CD4-positive, alpha-beta T cell treated with Interleukin-4 for 4 hours (primary cell): Measurements from ENCODE around the gene MTA3.
A peak's percentile ranks its signal among the peaks of the same experiment; 100 is the strongest.
"Not testable (repeated sequence)": the region's sequence is repeated elsewhere in the genome, so short reads cannot be mapped to it uniquely, and the experiment has no call there.

Experiments
- DNase-seq: peaks from one replicate; pipeline ENCODE4 v3.0.0-alpha.2; 2020

The MTA3 gene

DNA sequence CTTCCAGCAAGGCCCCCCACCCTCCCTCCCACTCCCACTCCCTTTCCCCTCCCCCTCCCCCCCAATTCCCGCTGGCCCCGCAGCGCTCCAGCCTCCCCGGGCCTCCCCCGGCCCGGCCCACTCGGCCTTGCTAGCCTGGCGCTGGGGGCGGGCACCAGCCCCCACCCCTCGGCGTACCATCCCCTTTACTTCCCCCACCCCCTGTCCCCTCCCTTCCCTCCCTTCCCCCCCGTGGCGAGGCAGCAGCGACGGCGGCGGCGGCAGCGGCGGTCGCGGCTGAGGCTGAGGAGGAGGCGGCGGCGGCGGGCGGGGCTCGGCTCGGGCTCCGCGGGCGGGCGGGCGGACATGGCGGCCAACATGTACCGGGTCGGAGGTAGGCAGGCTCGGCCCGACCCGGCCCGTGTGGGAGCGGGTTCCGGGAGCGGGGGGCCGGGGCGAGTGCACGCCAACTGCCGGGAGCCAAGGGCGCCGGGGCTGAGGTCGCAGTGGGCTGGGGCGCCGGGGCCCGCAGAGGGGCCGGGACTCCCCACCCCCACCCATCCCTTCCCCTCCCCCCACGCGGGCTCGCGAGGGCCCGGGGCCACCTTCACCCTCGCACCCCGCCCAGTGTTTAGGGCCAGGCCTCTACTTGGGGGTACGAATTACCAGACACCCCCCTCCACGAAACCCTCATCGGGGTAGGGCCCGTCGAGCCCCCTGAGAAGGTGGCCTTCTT lies at the start of gene MTA3:
Gene MTA3 (plus strand): TSS at position 232 of the 715 bp plus-strand sequence. CDS start 114 bp downstream, at position 346.
- peak; percentile 39 for DNase-seq

DNA sequence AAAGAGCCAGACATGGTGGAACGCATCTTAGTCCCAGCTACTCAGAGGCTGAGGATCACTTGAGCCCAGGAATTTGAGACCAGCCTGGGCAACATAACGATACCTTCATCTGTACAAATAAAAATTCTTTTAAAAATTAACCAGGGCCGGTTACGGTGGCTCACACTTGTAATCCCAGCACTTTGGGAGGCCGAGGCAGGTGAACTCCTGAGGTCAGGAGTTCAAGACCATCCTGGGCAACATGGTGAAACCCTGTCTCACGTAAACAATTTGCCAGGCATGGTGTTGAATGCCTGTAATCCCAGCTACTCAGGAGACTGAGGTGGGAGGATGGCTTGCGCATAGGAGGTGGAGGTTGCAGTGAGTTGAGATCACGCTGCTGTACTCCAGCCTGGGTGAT lies 48.8 kb upstream of the MTA3 start:
- DNase-seq: no peak

DNA sequence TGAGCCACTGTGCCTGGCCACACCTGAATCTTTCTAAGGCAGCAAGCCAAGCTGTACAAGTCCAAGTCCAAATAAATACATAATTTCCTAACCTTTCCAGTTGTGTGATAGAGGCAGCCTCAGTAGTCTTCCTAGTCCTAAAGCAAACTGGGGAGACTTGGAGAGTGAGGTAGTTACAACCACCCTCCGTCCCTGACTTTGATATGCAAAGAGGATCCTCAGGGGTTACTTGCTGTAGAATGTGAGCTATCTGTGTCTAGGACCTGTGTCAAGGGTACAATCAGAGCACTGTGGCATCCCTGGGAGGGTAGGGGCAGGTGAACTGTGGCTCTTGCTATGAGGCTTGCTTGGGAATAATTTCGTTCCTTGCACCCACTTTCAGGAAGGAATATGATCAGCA lies 46.4 kb upstream of the MTA3 start:
- DNase-seq: no peak

DNA sequence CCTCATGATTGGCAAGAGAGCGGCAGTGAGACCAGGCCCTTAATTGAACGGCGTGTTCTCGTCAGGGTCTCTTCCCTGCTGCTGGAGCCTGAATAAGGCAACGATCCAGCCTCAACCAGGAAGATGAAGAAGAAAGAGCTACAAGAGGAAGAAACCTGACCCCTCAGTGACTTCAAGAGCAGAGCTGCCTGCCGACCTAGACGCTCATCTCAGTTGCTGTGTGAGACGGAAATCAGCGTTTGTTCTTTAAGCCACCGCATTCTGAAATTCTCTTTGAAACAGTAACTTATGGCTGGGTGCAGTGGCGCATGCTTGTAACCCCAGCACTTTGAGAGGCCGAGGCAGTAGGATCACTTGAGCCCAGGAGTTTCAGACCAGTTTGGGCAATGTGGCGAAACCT lies 45.1 kb upstream of the MTA3 start:
- DNase-seq: no peak

DNA sequence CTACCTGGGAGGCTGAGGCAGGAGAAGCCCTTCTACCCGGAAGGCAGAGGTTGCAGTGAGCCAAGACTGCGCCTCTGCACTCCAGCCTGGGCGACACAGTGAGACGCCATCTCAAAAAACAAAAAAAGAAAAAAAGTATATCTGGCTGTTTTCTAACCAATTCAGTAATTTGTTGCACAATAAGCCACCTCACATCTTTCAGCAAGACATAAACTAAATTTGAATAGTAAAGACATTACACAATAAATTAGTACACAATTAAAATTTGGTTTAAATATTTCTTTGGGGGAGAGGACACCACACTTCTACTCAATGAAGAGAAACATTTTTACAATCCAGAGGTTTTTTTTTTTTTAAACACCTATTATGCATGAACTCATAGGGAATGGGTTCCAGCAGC lies 36.0 kb upstream of the MTA3 start:
- no peak for DNase-seq

DNA sequence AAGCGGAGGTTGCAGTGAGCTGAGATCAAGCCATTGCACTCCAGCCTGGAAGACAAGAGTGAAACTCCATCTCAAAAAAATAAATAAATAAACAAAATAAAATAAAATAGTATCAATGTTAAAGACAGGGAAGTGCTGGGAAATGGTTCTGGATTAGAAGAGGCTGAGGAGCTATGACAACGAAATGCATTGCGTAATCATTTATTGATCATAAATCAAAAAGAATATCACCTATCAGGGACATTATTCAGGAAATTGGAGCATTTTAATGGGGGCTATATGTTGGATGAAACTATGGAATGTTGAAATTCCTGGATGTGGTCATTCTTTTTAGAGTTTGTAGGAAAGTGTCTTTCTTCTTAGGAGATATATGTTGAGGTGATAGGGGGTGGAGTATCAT lies 30.9 kb upstream of the MTA3 start:
- no peak for DNase-seq

DNA sequence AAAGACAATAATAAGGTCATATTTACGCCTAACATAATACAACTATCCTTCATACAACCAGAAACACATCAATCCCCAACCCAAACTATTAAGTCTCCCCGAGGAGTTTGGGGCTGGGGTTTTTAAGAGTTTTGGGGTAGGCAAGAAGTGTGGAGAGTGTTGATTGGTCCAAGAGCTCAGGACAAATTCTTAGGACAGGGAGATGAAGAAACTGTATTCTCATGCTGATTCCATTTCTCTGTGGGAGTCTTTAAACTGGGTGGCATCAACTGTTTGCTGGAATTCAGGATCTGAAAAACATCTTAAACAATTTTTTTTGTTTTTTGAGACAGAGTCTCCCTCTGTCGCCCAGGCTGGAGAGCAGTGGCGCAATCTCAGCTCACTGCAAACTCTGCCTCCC lies 25.6 kb upstream of the MTA3 start:
- DNase-seq: no peak

DNA sequence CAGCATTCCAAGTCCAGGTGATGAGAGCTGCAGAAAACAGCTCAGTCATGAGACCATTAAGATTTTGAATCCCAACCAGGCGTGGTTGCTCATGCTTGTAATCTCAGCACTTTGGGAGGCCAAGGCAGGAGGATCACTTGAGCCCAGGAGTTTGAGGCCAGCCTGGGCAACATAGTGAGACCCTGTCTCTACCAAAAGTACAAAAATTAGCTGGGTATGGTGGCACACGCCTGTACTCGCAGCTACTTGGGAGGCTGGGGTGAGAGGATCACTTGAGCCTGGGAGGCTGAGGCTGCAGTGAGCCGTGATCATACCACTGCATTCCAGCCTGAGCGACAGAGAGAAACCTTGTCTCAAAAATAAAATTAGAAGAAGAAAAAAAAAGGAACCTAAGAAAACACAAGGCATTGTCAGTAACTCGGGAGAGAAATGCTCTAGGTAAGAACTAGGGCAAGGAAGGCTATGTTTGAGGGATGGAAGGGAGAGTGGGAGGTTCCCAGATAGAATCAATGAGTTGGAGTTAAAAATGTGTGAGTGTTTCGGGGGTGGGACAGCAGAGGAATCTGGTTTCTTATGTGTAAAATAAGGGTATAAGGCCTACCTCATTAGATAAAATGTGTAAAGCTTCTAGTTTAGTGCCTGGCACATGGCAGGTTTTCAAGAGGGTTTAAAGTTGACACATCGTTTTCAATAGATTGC lies 23.3 kb upstream of the MTA3 start:
- no peak for DNase-seq

DNA sequence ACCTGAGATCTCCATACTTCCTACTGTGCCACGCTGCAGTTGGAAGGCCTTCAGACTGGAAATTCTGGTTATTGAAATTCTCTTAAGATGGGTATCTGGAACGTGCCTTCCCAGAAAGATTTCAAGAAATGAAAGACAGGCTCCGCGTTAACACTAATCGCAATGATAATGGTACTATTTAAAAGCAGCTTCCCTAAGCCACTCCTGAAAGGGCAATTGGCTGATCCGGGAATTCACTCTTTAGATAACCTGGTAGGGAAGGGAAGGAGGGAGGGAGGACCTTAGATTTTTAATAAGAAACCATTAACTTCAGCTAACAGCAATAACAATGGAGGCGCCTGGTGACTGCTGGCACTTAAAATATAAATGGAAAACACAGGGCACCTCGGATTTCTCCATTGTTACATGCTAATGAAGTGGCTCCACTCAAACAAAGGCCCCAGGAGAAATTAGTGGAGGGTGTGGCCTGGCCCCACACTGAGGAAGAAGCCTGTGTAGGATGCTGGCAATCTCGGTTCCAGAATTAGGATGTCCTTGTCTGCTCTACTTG lies 22.5 kb upstream of the MTA3 start:
- no peak for DNase-seq

DNA sequence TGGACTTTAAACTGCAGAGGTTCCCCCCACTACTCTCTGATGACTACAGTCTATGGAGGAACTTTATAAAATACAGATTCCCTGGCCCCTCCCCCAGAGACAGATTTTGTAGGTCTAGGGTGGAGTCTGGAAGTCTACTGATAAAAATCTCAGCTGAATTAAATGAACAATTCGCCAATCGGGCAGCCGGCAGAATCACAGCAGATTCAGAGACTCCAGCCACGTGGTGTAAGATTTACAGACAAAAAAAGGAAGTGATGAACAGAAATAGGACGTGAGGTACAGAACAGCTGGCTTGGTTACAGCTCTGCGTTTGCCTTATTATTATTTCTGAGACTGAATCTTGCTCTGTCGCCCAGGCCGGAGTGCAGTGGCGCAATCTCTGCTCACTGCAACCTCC lies 21.4 kb upstream of the MTA3 start:
- no peak for DNase-seq

DNA sequence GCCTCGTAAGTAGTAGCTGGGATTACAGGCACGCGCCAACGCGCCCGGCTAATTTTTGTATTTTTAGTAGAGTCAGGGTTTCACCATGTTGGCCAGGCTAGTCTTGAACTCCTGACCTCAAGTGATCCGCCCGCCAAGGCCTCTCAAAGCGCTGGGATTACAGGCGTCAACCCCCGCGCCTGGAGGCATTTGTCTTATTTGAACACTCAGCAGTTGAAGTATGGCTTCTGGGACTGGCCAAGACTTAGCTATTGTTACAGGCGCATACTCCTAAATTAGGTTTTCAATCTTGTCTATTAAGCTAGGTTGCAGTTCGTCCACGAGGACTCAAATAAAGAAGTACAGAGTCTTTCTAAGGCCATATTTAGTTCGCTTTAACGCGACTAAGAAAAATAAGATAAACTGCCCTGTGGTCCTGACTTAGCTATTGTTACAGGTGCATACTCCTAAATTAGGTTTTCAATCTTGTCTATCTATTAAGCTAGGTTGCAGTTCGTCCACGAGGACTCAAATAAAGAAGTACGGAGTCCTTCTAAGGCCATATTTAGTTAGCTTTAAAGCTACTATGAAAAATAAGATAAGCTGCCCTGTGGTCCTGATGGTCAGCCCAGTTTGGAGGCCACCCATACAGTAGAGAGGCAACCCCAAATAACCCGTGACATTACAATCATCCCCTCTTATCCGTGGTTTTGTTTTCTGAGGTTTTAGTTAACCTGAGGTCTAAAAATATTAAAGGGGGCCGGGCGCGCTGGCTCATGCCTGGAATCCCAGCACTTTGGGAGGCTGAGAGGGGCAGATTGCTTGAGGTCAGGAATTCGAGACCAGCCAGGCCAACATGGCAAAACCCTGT lies 20.8 kb upstream of the MTA3 start:
- no peak for DNase-seq

DNA sequence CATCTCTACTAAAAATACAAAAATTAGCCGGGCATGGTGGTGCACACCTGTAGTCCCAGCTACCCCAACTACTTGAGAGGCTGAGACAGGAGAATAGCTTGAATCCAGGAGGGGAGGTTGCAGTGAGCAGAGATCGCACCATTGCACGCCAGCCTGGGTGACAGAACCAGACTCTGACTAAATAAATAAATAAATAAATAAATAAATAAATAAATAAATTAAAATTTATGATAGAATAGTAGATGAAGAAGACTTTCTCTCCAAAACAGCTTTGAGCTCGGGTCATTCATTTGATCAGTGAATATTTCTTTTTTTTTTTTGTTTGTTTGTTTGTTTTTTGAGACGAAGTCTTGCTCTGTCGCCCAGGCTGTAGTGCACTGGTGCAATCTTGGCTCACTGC lies 17.6 kb upstream of the MTA3 start:
- no peak for DNase-seq

DNA sequence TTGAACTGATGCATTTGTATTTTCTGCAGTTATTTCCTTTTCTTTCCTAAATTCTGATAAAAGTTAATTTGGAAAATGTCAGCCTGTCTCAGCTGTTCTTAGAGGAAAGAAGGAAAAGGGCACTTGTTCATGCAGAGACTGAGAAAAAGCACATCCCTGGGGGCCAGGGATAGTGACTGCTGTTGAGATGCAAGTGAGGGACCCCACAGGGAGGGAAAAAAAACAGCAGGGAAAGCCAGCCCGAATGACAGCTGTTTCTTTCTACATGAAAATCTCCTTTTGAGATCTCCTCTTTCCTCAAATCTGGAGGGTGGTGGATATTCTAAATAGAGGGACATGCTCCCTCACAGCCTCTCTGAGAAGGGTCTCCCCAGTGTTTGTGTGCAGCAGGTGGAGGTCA lies 14.0 kb upstream of the MTA3 start:
- DNase-seq: no peak

DNA sequence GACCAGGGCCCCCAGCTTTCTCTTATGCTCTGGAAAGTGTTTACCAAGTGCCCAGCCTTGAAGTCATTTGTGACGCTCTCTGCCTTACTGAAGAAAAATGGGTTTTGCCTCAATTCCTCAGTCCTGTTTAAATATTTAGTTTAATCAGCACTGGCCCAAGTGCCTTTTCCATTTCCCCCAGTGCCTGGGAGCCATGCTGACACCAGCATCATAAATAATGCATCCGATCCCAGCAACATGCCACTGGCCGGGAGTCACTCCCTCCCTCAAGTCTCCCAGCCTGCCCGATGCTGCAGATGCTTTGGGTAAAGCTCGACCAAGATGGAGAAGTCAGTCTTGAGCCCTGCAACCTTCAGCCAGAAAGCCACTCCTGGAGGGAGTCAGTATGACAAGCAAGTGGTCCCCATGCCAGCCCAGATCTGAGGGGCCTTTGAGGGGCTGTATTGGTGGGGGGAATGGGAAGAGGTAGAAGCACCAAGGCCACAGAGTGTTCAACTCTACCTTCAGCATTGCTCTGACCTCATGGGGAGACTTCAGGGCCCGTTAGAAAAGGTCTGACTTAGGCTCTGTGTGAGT lies 12.0 kb upstream of the MTA3 start:
- DNase-seq: no peak

DNA sequence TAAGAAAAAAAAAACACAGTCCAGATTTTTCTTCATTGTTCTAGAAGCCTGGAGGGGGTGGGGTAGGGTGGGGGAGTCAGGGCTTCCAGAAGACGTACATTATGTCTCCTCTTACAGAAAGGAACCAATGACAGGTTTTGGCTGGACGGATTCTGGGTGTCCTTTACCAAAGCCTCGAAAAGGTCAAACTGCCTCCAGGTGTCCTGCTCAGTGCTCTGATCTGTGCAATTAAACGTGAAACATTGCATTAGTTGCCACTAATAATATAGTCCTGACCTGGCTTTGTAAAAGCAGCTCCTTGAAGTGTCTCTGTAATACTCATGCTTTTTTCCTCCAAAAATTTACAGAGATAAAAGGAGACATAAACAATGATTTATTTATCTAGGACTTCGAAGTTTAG lies 11.1 kb upstream of the MTA3 start:
- DNase-seq: no peak

DNA sequence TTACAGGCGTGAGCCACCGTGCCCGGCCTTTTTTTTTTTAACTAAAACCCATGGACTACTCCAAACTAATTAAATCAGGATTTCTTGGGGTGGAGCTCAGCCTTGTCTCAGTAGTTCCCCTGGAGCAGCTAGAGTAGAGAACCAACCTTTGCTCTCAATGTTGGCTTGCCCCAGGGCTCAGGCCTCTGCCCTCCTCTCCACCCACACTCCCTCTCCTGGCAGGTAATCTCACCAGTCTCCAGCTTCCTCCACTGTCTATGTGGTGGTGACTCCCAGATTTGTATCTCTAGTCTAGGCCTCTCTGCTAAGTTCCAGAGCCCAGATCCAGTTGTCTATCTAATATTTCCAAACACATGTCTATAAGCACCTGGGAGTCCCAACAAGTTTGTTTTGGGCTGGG lies 9.6 kb upstream of the MTA3 start:
- DNase-seq: no peak

DNA sequence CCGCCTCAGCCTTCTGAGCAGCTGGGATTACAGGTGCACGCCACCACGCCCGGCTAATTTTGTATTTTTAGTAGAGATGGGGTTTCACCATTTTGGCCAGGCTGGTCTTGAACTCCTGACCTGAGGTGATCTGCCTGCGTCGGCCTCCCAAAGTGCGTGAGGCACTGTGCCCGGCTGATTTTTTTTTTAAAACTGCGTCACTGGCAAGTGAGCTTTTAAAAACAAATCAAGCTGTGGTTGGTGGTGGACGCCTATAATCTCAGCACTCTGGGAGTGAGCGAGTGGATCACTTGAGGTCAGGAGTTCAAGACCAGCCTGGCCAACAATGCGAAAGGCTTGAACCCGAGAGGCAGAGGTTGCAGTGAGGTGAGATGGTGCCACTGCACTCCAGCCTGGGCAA lies 8.3 kb upstream of the MTA3 start:
- DNase-seq: not testable (repeated sequence)

DNA sequence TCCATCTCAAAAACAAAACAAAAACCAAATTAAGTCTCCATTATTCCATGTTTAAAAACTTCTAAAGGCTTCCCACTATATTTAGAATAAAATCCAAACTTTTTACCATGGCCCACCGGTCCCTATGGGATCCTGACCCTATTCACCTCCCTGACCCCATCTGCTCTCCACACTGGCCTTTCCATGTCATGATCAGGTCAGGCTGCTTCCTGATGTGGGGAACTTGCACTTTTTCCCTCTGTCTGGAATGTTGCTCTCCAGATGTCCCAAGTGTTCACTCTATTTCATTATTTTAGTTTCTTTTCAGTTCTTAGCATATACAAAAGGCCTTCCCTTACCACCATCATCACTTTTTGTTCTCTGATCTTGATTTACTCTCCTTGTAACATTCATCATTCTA lies 7.5 kb upstream of the MTA3 start:
- DNase-seq: no peak

DNA sequence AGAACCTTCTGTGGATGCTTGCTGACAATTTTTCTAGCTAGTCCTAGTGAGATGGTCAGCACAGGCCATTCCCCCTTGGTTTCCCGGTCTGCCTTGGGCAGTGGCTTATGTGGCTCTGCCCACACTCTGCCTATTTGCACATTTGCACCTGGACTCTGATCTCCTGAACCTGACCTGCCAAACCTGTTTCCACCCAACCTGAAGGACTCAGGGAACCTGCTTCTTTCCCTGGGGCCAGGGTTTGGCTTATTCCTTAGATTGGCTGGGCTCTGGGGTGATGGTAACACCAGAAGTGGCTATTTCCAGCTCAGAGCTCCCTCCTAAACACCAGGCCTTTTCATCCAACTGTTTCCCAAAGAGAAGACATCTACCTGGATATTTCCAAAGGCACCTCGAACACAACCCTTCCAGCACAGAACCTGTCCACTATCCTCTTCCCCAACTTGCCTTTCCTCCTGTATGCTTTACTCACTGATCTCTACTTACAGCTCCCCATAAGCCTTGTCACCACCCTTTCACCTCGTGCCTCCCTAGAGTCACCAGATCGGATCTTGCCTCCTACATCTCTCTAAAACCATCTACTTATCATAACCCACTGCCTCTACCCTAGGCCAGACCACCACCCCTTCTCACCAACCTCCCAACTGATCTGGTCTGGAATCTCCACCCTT lies 5.8 kb upstream of the MTA3 start:
- DNase-seq: no peak

DNA sequence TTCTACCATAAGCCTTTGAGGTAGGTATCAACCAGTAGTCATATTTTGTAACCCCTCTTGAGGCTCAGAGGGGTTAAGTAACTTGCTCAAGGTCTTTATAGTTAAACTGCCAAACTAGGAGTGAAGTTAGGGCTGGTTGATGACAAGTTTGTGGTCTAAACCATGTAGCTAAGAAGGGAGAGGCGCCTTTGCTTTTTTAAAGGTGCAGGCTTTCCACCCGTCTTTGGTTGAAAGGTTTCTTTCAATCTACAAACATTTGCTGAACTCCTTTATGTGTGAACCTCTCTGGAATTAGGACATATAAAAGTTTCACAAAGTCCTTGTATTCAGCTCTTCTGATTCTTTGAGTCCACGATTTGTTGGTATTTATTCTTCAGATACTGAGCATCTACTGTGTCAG lies 2.4 kb upstream of the MTA3 start:
- DNase-seq: no peak

DNA sequence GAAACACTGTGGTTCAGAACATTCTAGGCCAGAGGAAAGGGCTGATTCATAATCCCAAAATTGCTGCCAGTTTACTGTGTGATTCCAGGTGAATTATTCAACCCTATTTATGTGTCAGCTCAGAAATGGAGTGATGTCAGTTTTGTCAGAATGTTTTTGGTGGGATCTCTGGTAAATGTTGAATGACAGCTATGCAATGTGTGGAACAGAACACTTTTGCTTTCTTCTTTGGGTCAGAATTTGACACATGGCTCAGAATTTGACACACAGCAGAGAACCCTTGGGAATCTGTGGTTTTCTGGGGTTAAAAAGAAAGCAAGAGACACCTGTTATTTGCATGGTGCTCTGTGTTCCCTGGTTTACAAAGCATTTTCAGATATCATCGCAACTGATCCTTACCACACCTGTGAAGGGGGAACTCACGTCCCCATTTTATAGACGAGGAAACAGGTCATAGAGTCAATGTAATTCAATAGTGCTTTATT lies 1.6 kb upstream of the MTA3 start:
- DNase-seq: no peak

DNA sequence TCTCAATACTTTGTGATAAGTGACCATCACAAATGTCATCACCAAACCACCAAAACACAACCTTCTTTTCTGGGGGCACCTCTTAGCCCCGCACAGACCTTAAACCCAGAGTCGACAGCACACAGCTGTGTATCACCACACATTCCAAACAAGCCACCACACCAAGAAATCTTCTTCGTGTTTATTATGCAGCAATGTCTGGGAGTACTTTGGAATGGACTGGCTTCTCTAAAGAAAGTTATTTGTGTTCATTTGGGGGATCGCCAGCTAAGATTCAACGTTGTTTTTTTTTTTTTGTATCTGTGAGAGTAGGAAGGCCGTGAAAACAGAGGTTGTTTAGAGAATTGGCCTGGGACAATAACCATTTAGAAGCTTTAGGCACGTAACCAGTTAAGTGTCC lies 1.1 kb upstream of the MTA3 start:
- DNase-seq: no peak
